Measurements from ENCODE around the gene CLCN2.

Gene CLCN2

GRCh38 chr3:184296616-184297015, 64.8 kb downstream of the CLCN2 start:
- no peak for DNase-seq (ENCODE audit: low spot score)
